SW 1271 (cell line): Measurements from ENCODE around the gene RNF181.
"Not testable (repeated sequence)": the region's sequence is repeated elsewhere in the genome, so short reads cannot be mapped to it uniquely, and the experiment has no call there.

ENCODE experiments used
- DNase-seq, 2 experiments: peaks; one replicate each; lab custom pipeline; 2025; lab: John Stamatoyannopoulos, UW

The RNF181 gene, protein sequence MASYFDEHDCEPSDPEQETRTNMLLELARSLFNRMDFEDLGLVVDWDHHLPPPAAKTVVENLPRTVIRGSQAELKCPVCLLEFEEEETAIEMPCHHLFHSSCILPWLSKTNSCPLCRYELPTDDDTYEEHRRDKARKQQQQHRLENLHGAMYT

GRCh38 chr2:85595301-85596025, at the start of gene RNF181:
RNF181 (plus strand) TSS chr2:85595745; CDS start chr2:85595764, 19 bp downstream.
- peak; percentile 96 to 99 for DNase-seq

- no peak for DNase-seq
Measured at GRCh38 chr2:85545780-85546240, 49.7 kb upstream of the RNF181 start.

DNA sequence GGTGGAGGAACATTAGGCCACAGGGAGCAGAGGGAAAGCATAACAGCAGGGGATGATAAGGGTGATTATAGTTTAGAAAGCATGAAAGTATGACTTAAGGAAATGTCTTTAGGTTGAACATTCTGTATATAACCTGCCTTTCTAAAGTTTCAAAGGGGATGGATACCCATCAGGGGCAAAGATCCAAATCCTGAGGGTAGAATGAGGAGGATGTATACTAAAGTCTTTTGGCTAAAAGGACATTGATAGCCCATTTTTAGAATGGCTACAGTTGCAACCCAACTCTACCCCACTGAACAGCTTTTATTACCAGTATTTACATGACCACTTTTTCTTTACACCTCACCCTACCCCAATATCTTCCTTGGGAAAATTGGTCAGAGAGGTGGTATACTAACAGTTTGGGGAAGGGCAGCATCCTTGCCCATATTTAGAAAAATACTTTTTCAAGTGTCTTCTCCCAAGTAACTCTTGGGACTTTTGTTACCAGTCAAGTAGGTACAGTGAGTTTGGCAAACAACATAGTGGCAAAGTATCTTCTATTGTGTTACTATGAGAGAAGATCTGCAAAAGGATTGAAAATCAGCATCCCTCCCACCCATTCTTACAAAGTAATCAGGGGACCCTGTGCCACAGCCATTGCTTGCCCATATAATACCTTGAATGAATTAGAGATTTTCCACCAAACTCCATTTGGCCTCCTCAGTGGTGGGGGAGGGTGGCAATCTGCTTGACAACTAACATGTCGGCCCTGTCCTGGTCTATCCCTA, 48.3 kb upstream of the RNF181 start:
- DNase-seq: no peak

GRCh38 chr2:85547859-85548607, 47.5 kb upstream of the RNF181 start:
- no peak for DNase-seq

- DNase-seq: no peak
Measured at GRCh38 chr2:85548608-85548900, 47.0 kb upstream of the RNF181 start.

GRCh38 chr2:85549095-85549494, 46.5 kb upstream of the RNF181 start:
- no peak for DNase-seq

- DNase-seq: peak; percentile 60 to 73
Measured at GRCh38 chr2:85549826-85550225, 45.7 kb upstream of the RNF181 start.

- DNase-seq: no peak
Measured at GRCh38 chr2:85550486-85550885, 45.1 kb upstream of the RNF181 start.

DNA sequence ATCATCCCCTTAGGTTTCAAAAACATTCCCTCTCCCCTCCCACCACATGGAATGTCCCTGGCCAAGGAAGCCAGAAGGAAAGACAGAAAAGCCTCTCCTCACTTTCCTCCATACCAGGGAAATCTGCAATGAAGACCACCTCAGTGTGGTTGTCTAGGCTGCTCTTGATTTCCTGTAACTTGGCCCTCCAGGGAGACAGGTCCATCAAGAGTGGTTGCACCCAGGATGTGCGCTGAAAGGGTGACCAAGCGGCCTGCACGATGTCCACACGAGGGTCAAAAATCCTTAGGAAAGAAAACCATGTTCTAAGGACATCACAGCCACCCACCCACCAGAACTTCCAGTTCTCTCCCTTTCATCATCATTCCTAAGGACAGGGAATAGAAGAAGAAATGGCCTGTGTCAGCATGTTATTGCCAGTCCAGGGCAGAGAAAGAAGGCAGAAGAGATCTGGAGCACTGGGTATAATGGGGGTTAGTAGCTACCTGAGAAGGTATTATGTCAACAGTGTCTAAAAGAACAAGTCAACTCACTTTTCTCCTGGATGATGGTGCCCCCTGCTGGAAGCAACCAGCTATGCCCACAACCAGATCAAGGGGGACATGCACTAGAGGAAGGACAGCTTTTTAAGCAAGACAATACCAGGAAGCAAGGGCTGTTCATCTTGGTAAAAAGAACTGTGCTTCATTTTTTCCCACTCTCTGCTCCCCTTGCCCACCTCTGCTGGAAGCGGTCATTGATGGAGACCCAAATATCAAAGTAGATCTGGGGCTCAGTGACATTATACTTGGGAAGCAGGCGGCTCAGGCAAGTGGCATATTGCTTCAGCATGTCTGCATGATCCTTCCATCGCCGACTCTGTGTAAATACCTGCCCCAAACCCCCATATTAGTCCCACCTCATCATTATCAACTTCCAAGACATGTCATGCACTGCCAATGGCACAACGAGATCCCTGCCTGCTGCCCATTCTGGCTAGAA, 43.6 kb upstream of the RNF181 start:
- peak; percentile 31 to 68 for DNase-seq

DNA sequence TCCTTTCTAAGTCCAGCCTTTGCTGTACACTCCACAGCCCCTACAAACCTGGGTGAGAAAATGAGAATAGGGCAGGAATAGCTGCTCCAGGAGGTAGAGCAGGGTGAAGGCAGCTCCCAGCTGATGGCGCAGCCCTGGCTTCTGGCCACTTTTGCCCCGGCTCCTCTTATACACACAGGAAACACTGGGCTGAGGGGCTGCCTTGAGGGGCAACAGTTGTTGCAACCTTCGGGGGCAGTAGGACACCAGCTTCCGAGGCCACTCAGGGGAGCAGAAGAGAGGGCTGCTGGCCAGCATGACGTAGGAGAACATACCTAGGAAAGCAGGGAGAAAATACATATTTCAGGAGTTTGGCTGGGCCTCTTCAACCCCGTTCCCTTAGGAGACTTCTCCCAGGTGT, 42.4 kb upstream of the RNF181 start:
- DNase-seq: no peak

- DNase-seq: no peak
Measured at GRCh38 chr2:85554980-85555612, 40.4 kb upstream of the RNF181 start.

DNA sequence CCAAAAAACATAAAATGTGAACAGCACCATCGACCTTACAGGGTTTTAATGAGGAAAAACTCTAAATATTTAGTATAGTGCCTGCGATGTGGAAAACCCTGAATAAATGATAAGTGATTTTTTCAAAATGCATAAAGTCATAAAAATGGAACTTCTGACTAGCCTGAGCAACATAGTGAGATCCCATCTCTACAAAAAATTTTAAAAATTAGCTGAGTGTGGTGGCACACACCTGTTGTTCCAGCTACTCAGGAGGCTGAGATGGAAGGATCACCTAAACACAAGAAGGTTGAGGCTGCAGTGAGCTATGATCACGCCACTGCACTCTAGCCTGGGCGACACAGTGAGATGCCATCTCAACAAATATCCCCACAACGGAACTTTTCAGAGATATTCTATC, 38.4 kb upstream of the RNF181 start:
- DNase-seq: no peak

DNA sequence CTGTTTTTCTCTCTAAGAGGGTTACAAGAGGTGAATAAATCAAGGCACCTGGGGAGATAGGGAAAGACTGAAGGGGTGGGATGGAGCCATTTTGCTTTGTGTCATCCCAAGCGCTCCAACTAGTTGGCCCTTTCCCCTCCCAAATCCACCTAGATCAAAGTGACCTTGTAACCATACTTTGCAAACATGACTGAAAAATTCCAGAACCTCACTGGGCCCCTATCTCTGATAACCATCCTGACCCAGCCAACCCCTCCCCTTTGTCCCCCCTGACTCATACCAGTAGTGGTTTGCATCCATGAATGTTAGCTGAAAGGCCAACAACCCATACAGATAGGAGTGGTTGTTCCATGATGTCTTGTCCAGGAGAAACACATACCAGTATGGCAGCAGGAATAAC, 37.4 kb upstream of the RNF181 start:
- DNase-seq: no peak

DNA sequence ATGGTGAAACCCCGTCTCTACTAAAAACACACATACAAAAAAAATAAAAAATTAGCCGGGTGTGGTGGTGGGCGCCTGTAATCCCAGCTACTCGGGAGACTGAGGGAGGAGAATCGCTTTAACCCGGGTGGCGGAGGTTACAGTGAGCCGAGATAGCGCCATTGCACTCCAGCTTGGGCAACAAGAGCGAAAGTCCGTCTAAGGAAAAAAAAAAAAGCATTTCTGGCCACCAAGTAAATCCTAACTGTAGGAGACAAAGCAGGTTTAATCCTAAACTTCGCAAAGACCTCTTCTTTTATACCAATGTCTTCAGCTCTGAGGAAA, 35.2 kb upstream of the RNF181 start:
- not testable (repeated sequence) for DNase-seq

DNA sequence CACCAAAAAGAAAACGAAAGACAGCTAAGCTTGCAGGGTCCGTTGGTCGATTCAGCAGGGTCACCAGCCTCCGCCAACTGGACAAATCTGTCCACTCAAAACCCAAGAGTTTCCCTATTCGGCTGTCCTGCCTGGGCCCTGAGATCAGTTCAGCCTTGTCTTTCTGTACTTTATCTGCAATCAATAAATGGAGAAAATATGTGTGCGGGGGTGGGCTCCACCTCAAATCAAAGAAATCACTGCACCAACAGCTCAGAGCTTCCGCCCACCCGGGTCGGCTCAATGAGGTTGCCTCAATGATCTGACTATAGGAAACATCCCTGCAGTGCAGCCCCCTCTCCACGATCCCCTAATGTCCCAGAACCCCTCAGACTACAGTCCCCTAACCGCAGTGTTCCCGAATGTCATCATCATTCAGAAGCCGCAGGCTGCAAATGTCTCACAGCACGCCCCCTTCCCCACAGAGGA, 34.7 kb upstream of the RNF181 start:
- DNase-seq: no peak

GRCh38 chr2:85561280-85562212, 34.0 kb upstream of the RNF181 start, which contains the start of gene GGCX:
GGCX (minus strand) TSS chr2:85561493; CDS start chr2:85561428, 65 bp downstream.
- peak; percentile 86 to 88 for DNase-seq

GRCh38 chr2:85564144-85564563, 31.4 kb upstream of the RNF181 start:
- DNase-seq: no peak

- no peak for DNase-seq
Measured at GRCh38 chr2:85566265-85566664, 29.3 kb upstream of the RNF181 start.

GRCh38 chr2:85575739-85576138, 19.8 kb upstream of the RNF181 start:
- DNase-seq: no peak

GRCh38 chr2:85577063-85577385, 18.5 kb upstream of the RNF181 start:
- DNase-seq: no peak
